OCI-LY1 (cell line): ENCODE data around the gene GSTT4.
"Not testable (repeated sequence)": the region's sequence is repeated elsewhere in the genome, so short reads cannot be mapped to it uniquely, and the experiment has no call there.

Experiments
- H2AFZ ChIP-seq: fragments of 200-600 bp; sonication (generic), shearing (Covaris generic); 2 replicates; pipeline ENCODE4 v1.6.0; 2014; ENCODE audit warnings: antibody characterized with exemption, mild to moderate bottlenecking, low read length
- H3F3A ChIP-seq: fragments of 200-600 bp; sonication (generic), shearing (Covaris generic); 2 replicates; pipeline ENCODE4 v1.6.0; 2014; ENCODE audit warnings: mild to moderate bottlenecking, antibody characterized with exemption, low read length, moderate library complexity; ENCODE audit not compliant: insufficient read depth
- H3K27ac ChIP-seq: fragments of 200-600 bp; sonication (generic); 2 replicates; pipeline ENCODE4 v1.5.1; 2014; ENCODE audit warnings: low read length, mixed run types, mild to moderate bottlenecking, low read depth; ENCODE audit not compliant: poor library complexity, severe bottlenecking
- H3K27me3 ChIP-seq: fragments of 200-600 bp; sonication (generic); 2 replicates; pipeline ENCODE4 v1.6.0; 2014; ENCODE audit warnings: antibody characterized with exemption, mild to moderate bottlenecking, low read length, moderate library complexity; ENCODE audit not compliant: insufficient read depth
- H3K36me3 ChIP-seq: fragments of 200-600 bp; sonication (generic); 2 replicates; pipeline ENCODE4 v1.6.1; 2014; ENCODE audit warnings: mild to moderate bottlenecking, antibody characterized with exemption, low read length, moderate library complexity, mixed read lengths; ENCODE audit not compliant: insufficient read depth
- H3K4me1 ChIP-seq: fragments of 200-600 bp; sonication (generic); 2 replicates; pipeline ENCODE4 v1.5.1; 2014; ENCODE audit warnings: mild to moderate bottlenecking, low read length, moderate library complexity; ENCODE audit not compliant: insufficient read depth, severe bottlenecking
- H3K4me2 ChIP-seq: fragments of 200-600 bp; sonication (generic), shearing (Covaris generic); 2 replicates; pipeline ENCODE4 v1.6.1; 2014; ENCODE audit warnings: low read length
- H3K4me3 ChIP-seq: fragments of 200-600 bp; sonication (generic); 2 replicates; pipeline ENCODE4 v1.5.1; 2014; ENCODE audit warnings: low read length, low read depth, mild to moderate bottlenecking, mixed read lengths; ENCODE audit not compliant: poor library complexity, severe bottlenecking
- H3K79me2 ChIP-seq: fragments of 200-600 bp; shearing (Covaris generic); 2 replicates; pipeline ENCODE4 v1.6.1; 2016; ENCODE audit warnings: mixed run types, low read length, mixed read lengths; ENCODE audit not compliant: insufficient read depth
- H3K9ac ChIP-seq: fragments of 200-600 bp; sonication (generic), shearing (Covaris generic); 2 replicates; pipeline ENCODE4 v1.6.1; 2014; ENCODE audit warnings: mild to moderate bottlenecking, low read length, mixed read lengths
- H3K9me2 ChIP-seq: fragments of 200-600 bp; sonication (generic), shearing (Covaris generic); 2 replicates; pipeline ENCODE4 v1.6.1; 2014; ENCODE audit warnings: low read depth, mild to moderate bottlenecking, low read length, mixed read lengths
- H3K9me3 ChIP-seq: fragments of 200-600 bp; shearing (Covaris generic); 2 replicates; pipeline ENCODE4 v1.6.1; 2014; ENCODE audit warnings: low read length, mixed read lengths
- H4K20me1 ChIP-seq: fragments of 200-600 bp; sonication (generic), shearing (Covaris generic); 2 replicates; pipeline ENCODE4 v1.6.0; 2016; ENCODE audit warnings: mild to moderate bottlenecking, low read length; ENCODE audit not compliant: insufficient read depth
- EZH2 ChIP-seq: fragments of 200-600 bp; sonication (generic), shearing (Covaris generic); IDR thresholded peaks from 2 replicates; pipeline ENCODE4 v1.8.0; 2017; ENCODE audit warnings: borderline replicate concordance, mixed run types, mild to moderate bottlenecking, antibody characterized with exemption, low read length, moderate library complexity, mixed read lengths
- TF ChIP-seq, protein P1 (sequence below): fragments of 200-600 bp; sonication (generic), shearing (Covaris generic); IDR thresholded peaks from 2 replicates; pipeline ENCODE4 v1.5.1; 2017; ENCODE audit warnings: mild to moderate bottlenecking, antibody characterized with exemption, low read length, moderate library complexity, mixed read lengths

Gene GSTT4

DNA sequence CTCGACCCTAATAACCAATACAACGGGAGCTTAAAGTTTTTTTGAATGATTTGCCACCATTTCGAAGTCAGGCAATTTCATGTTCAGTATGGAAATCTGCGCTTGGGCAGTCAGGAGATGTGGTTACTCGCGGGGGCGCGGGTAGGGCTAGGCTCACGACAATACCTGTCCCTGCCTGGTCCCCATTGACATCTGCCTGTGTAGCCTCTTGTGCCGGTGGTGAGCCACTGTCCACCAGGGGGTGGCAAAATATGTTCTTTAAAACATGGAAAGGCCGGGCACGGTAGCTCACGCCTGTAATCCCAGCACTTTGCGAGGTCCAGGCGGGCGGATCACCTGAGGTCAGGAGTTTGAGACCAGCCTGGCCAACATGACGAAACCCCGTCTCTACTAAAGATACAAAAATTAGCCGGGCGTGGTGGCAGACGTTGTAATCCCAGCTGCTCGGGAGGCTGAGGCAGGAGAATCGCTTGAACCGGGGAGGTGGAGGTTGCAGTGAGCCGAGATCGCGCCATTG, 30.4 kb downstream of the GSTT4 start:
- H3K9me2 ChIP-seq, H3K9ac ChIP-seq: not testable (repeated sequence)

DNA sequence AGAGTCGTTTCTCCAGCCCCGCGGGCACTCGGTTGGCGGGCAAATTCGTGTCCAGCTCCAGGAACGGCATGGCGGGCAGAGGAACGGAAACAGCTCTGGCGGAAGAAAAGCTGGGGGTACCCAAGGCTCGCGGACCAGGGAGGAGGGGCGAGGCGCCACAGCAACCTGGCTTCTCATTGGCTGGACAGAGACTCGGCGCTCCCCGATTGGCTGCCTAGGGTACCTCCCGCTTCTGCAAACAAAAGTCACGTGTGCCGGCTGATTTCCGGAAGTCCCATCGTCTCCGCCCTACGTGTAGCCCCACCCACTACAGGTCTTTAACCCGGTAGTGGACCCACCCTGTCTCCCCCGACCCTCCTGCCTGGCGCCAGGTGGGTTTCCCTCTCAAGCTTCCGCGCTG, 30.9 kb downstream of the GSTT4 start, which contains the start of gene DDT:
DDT (minus strand) TSS at position 97 of the 400 bp plus-strand sequence; CDS start at position 70, 27 bp downstream.
- not testable (repeated sequence) for H3K27ac ChIP-seq, H3K79me2 ChIP-seq, H3K4me2 ChIP-seq

More for the DNA sequence above, 30.4 kb downstream of the GSTT4 start:
- H3K4me2 ChIP-seq, H2AFZ ChIP-seq, H3K27me3 ChIP-seq, H3F3A ChIP-seq, H3K4me3 ChIP-seq, H3K9me3 ChIP-seq, H3K4me1 ChIP-seq, H4K20me1 ChIP-seq, H3K27ac ChIP-seq, H3K79me2 ChIP-seq: not testable (repeated sequence)
- peaks cover 22% of the 10 kb centered on the region for H3K36me3 ChIP-seq

DNA sequence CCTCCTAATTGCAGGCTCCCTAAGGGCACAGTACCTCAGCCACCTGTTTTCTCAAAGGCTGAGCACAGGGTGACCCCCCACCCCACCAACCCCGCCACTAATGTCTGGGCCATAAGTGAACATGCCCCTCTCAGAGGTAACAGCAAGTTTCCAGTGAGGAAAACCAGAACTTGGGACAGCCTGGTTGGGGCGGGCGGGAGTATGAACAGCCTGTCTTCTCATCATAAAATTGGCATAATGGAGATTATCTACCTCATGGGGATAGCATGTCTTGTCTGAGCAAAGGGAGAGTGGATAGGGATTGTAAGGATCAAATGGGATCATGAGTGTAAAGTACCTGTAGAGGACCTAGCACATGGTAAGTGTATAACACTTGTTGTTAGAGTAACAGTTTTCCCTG, 33.3 kb downstream of the GSTT4 start:
- H3K36me3 ChIP-seq, result peaks cover 32% of the 10 kb centered on the region
- H3K9me3 ChIP-seq, H2AFZ ChIP-seq, H3K79me2 ChIP-seq, H3K9ac ChIP-seq, H3K4me3 ChIP-seq, H3F3A ChIP-seq, H3K4me2 ChIP-seq, H3K4me1 ChIP-seq, H3K9me2 ChIP-seq, H3K27me3 ChIP-seq, H4K20me1 ChIP-seq, H3K27ac ChIP-seq: not testable (repeated sequence)

More for the DNA sequence above, 30.9 kb downstream of the GSTT4 start, which contains the start of gene DDT:
- peaks cover 27% of the 10 kb centered on the region for H3K36me3 ChIP-seq
- H3K27me3 ChIP-seq, H2AFZ ChIP-seq, H3K4me1 ChIP-seq, H4K20me1 ChIP-seq, H3K4me3 ChIP-seq, H3K9me2 ChIP-seq, H3F3A ChIP-seq, H3K9me3 ChIP-seq, H3K9ac ChIP-seq: not testable (repeated sequence)

GRCh38 chr22:23970816-23971486, 34.3 kb downstream of the GSTT4 start:
- Histone ChIP-seq H3K36me3 (peaks cover 32% of the 10 kb centered on the region), H3K27me3 (no peaks in the 10 kb centered on the region), H3K79me2 (no peaks in the 10 kb centered on the region), H3F3A (no peaks in the 10 kb centered on the region), H3K4me3 (no peak overlapping the region), H3K9me2 (no peaks in the 10 kb centered on the region), H3K4me1 (no peaks in the 10 kb centered on the region), H3K9ac (no peak overlapping the region), H3K27ac (no peak overlapping the region), H3K4me2 (no peak overlapping the region), H3K9me3 (no peaks in the 10 kb centered on the region), H4K20me1 (no peaks in the 10 kb centered on the region), H2AFZ (no peak overlapping the region)
- TF ChIP-seq, protein P1, sequence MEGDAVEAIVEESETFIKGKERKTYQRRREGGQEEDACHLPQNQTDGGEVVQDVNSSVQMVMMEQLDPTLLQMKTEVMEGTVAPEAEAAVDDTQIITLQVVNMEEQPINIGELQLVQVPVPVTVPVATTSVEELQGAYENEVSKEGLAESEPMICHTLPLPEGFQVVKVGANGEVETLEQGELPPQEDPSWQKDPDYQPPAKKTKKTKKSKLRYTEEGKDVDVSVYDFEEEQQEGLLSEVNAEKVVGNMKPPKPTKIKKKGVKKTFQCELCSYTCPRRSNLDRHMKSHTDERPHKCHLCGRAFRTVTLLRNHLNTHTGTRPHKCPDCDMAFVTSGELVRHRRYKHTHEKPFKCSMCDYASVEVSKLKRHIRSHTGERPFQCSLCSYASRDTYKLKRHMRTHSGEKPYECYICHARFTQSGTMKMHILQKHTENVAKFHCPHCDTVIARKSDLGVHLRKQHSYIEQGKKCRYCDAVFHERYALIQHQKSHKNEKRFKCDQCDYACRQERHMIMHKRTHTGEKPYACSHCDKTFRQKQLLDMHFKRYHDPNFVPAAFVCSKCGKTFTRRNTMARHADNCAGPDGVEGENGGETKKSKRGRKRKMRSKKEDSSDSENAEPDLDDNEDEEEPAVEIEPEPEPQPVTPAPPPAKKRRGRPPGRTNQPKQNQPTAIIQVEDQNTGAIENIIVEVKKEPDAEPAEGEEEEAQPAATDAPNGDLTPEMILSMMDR, result no peak
- TF ChIP-seq EZH2, result no peak
